ENCODE results near the gene OR4X2.

DNA sequence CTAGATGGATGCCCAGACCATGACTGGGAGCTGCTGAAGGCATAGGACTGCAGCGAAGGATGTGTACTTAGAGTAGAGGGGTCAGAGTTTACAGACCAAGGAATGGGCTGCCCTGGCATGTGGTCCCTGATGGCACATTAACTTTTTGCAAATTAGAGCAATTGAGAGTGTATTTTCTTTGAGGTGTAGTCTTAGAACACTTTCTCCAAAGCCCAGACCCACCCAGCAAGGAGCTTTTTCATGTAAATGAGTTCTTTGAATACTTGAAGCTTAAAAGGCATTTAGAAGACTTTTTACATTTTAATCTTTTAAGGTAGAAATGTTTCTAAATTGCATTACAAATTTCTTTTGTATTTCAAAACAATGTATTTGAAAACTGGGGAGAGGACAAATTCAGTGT lies 27.7 kb downstream of the OR4X2 start:
- TF ChIP-seq, protein P1, sequence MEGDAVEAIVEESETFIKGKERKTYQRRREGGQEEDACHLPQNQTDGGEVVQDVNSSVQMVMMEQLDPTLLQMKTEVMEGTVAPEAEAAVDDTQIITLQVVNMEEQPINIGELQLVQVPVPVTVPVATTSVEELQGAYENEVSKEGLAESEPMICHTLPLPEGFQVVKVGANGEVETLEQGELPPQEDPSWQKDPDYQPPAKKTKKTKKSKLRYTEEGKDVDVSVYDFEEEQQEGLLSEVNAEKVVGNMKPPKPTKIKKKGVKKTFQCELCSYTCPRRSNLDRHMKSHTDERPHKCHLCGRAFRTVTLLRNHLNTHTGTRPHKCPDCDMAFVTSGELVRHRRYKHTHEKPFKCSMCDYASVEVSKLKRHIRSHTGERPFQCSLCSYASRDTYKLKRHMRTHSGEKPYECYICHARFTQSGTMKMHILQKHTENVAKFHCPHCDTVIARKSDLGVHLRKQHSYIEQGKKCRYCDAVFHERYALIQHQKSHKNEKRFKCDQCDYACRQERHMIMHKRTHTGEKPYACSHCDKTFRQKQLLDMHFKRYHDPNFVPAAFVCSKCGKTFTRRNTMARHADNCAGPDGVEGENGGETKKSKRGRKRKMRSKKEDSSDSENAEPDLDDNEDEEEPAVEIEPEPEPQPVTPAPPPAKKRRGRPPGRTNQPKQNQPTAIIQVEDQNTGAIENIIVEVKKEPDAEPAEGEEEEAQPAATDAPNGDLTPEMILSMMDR (IDR thresholded peaks at IDR 0.05): no peak
- TF ChIP-seq POLR2AphosphoS5 (IDR thresholded peaks at IDR 0.05; ENCODE audit: low read depth, low read length) (no peak), TCF7L2 (IDR thresholded peaks at IDR 0.05; ENCODE audit: low read depth, low read length) (no peak), SIN3A (IDR thresholded peaks at IDR 0.05; ENCODE audit: borderline replicate concordance, insufficient read depth, low read depth, low read length) (no peak)
- TF ChIP-seq, protein P2, sequence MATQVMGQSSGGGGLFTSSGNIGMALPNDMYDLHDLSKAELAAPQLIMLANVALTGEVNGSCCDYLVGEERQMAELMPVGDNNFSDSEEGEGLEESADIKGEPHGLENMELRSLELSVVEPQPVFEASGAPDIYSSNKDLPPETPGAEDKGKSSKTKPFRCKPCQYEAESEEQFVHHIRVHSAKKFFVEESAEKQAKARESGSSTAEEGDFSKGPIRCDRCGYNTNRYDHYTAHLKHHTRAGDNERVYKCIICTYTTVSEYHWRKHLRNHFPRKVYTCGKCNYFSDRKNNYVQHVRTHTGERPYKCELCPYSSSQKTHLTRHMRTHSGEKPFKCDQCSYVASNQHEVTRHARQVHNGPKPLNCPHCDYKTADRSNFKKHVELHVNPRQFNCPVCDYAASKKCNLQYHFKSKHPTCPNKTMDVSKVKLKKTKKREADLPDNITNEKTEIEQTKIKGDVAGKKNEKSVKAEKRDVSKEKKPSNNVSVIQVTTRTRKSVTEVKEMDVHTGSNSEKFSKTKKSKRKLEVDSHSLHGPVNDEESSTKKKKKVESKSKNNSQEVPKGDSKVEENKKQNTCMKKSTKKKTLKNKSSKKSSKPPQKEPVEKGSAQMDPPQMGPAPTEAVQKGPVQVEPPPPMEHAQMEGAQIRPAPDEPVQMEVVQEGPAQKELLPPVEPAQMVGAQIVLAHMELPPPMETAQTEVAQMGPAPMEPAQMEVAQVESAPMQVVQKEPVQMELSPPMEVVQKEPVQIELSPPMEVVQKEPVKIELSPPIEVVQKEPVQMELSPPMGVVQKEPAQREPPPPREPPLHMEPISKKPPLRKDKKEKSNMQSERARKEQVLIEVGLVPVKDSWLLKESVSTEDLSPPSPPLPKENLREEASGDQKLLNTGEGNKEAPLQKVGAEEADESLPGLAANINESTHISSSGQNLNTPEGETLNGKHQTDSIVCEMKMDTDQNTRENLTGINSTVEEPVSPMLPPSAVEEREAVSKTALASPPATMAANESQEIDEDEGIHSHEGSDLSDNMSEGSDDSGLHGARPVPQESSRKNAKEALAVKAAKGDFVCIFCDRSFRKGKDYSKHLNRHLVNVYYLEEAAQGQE (IDR thresholded peaks at IDR 0.05; ENCODE audit: insufficient read depth in 1 of 2, low read depth in 2 of 2, low read length in 1 of 2): no peak
